H54 (cell line): Measurements from ENCODE around the gene SLC46A1.

ENCODE experiments used
- DNase-seq: peaks from one replicate; pipeline ENCODE4 v3.0.0; 2011; ENCODE audit warnings: low spot score, mixed read lengths; ENCODE audit not compliant: insufficient read length
- FAIRE-seq: peaks from 3 replicates; lab custom pipeline; 2011; peaks lifted over from hg19 to GRCh38; lab: Jason Lieb, UNC
- POLR2A ChIP-seq: IDR thresholded peaks from 2 replicates; pipeline ENCODE4 v1.6.1; 2011; ENCODE audit warnings: low read depth, mild to moderate bottlenecking, low read length

The SLC46A1 gene

GRCh38 chr17:28397275-28397674 is 8.7 kb downstream of the SLC46A1 start:
- DNase-seq: no peak
- no peak for TF ChIP-seq POLR2A
- FAIRE-seq: no peak

GRCh38 chr17:28396635-28397239 is 9.3 kb downstream of the SLC46A1 start:
- no peak for FAIRE-seq
- no peak for TF ChIP-seq POLR2A
- DNase-seq: no peak

GRCh38 chr17:28395968-28396367 is 10.0 kb downstream of the SLC46A1 start:
- no peak for TF ChIP-seq POLR2A
- FAIRE-seq: no peak
- DNase-seq: no peak

GRCh38 chr17:28395426-28395825 is 10.6 kb downstream of the SLC46A1 start:
- TF ChIP-seq POLR2A: no peak
- DNase-seq: no peak
- no peak for FAIRE-seq

GRCh38 chr17:28394337-28395116 is 11.5 kb downstream of the SLC46A1 start:
- FAIRE-seq (no peak), DNase-seq (no peak)
- no peak for TF ChIP-seq POLR2A

GRCh38 chr17:28392491-28392890 is 13.5 kb downstream of the SLC46A1 start:
- TF ChIP-seq POLR2A: no peak
- DNase-seq: no peak
- FAIRE-seq: no peak

- no peak for TF ChIP-seq POLR2A
- FAIRE-seq (no peak), DNase-seq (no peak)
These were observed 14.6 kb downstream of the SLC46A1 start for GRCh38 chr17:28391401-28391800.

- FAIRE-seq (no peak), DNase-seq (no peak)
- no peak for TF ChIP-seq POLR2A
These were observed 15.0 kb downstream of the SLC46A1 start for GRCh38 chr17:28390984-28391383.

GRCh38 chr17:28390563-28390962 is 15.4 kb downstream of the SLC46A1 start:
- no peak for TF ChIP-seq POLR2A
- DNase-seq (no peak), FAIRE-seq (no peak)

- no peak for DNase-seq
- no peak for TF ChIP-seq POLR2A
- no peak for FAIRE-seq
These were observed 15.9 kb downstream of the SLC46A1 start for GRCh38 chr17:28390141-28390540.

- DNase-seq (no peak), FAIRE-seq (no peak)
- TF ChIP-seq POLR2A: no peak
These were observed 17.9 kb downstream of the SLC46A1 start for GRCh38 chr17:28388106-28388505.

GRCh38 chr17:28386391-28386790 is 19.6 kb downstream of the SLC46A1 start:
- no peak for FAIRE-seq
- TF ChIP-seq POLR2A: no peak

GRCh38 chr17:28385406-28385805 is 20.6 kb downstream of the SLC46A1 start:
- FAIRE-seq (no peak), DNase-seq (no peak)
- no peak for TF ChIP-seq POLR2A

More at GRCh38 chr17:28386391-28386790, 19.6 kb downstream of the SLC46A1 start:
- DNase-seq: no peak

GRCh38 chr17:28385037-28385400 is 21.0 kb downstream of the SLC46A1 start:
- no peak for TF ChIP-seq POLR2A
- no peak for DNase-seq
- no peak for FAIRE-seq
